ENCODE results near the gene MATN1. TPM values are rescaled to one million over a fixed set of nuclear protein-coding genes. Genes with fewer than 3 reads are reported as not detected.

The MATN1 gene
- total RNA-seq, 1 donor from 2014 or later, result not detected

DNA sequence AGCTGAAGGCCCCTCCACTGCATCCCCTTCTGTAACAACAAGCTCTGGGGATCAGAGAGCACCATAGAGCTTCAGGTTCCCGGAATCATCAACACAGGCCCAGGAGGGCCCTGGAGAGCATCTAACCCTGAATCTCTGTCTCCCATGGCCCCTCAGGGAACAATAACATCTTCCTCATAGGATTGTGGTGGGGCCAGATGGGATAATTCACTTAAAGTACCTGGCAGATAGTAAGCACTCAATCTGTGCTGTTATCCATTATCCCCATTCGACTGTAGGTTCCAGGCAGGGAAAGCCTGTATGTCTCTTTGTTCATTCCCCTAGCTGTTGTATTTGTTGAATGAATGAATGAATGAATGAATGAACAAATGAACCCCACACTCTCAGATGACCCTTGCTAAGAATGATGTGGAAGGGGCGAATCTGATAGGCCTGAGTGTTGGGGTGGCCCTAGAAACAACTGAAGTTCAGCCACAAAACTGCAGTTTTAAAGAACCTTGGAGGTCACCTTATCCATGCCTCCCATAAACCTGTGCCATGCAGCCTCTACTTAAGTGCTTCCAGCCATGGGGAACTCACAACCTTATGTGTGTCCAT, 19.7 kb upstream of the MATN1 start:
- DNase-seq (ENCODE audit: low read depth), result no peak
- TF ChIP-seq, protein P1, sequence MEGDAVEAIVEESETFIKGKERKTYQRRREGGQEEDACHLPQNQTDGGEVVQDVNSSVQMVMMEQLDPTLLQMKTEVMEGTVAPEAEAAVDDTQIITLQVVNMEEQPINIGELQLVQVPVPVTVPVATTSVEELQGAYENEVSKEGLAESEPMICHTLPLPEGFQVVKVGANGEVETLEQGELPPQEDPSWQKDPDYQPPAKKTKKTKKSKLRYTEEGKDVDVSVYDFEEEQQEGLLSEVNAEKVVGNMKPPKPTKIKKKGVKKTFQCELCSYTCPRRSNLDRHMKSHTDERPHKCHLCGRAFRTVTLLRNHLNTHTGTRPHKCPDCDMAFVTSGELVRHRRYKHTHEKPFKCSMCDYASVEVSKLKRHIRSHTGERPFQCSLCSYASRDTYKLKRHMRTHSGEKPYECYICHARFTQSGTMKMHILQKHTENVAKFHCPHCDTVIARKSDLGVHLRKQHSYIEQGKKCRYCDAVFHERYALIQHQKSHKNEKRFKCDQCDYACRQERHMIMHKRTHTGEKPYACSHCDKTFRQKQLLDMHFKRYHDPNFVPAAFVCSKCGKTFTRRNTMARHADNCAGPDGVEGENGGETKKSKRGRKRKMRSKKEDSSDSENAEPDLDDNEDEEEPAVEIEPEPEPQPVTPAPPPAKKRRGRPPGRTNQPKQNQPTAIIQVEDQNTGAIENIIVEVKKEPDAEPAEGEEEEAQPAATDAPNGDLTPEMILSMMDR (conservative IDR thresholded peaks at IDR 0.05; ENCODE audit: low read depth, low read length), result no peak
- no peak overlapping the region for H3K4me3 ChIP-seq (ENCODE audit: low read depth, low read length)

DNA sequence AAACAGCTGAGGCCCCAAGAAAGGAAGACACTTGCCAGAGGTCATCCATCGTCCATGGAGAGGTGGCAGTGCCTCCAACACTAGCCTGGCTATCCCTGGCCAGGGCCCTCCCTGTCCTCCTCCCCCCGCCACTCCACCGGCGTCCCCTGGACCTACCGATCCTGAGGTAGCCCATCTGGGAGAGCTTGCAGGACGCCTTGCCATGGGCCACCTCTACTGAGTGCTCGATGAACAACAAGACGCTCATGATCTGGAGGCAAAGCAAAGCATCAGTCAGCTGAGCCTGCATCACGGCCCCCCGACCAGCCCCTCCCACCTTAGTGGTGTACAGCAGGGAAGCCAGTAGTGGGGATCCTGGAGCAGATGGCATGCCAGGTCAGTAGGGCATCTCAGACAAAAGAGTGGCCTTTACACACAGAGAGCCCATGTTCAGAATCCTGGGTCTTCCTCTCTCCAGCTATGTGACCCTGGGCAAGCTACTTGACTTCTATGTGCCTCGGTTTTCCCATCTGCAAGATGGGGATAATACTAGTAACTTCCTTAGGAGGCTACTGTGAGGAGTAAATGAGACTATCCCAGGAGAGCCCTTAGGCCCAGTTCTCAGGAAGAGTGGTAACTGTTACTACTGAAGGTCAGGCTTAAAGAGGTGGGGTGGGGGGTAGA, 19.0 kb upstream of the MATN1 start:
- TF ChIP-seq, protein P1 (conservative IDR thresholded peaks at IDR 0.05; ENCODE audit: low read depth, low read length), result no peak
- no peak overlapping the region for H3K4me3 ChIP-seq (ENCODE audit: low read depth, low read length)
- DNase-seq (ENCODE audit: low read depth), result no peak

DNA sequence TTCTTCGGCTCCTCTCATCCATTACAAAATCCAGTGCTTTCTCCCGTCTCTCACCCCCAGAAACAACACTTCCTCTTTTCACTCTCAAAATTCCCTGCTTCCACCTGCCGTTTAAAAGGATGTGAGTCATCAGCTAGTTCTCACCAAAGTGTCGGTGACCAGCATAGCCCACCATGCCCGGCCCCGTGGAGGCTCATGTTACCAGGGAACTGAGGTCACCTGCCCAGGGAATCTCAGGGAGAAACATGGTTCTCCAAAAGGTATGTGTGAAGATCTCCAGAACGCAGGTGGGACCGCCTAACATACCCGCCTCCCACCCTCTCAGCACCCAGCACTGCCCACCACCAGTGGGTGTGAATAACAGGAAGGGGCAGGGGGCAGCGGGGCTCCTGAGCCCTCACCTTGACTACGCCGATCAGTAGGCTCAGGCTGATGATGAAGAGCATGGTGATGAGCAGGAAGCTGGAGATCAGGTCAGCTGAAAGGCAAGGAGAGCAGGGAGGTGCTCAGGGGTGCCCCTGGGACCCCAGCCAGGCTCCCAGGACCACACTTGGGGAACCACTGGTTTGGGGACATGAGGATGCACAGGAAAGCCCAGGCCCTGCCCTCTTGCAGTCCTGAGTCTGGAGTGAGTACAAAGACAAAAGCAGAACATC, 18.0 kb upstream of the MATN1 start:
- no peak for DNase-seq (ENCODE audit: low read depth)
- H3K4me3 ChIP-seq (ENCODE audit: low read depth, low read length), result no peak overlapping the region
- TF ChIP-seq, protein P1 (conservative IDR thresholded peaks at IDR 0.05; ENCODE audit: low read depth, low read length), result no peak

DNA sequence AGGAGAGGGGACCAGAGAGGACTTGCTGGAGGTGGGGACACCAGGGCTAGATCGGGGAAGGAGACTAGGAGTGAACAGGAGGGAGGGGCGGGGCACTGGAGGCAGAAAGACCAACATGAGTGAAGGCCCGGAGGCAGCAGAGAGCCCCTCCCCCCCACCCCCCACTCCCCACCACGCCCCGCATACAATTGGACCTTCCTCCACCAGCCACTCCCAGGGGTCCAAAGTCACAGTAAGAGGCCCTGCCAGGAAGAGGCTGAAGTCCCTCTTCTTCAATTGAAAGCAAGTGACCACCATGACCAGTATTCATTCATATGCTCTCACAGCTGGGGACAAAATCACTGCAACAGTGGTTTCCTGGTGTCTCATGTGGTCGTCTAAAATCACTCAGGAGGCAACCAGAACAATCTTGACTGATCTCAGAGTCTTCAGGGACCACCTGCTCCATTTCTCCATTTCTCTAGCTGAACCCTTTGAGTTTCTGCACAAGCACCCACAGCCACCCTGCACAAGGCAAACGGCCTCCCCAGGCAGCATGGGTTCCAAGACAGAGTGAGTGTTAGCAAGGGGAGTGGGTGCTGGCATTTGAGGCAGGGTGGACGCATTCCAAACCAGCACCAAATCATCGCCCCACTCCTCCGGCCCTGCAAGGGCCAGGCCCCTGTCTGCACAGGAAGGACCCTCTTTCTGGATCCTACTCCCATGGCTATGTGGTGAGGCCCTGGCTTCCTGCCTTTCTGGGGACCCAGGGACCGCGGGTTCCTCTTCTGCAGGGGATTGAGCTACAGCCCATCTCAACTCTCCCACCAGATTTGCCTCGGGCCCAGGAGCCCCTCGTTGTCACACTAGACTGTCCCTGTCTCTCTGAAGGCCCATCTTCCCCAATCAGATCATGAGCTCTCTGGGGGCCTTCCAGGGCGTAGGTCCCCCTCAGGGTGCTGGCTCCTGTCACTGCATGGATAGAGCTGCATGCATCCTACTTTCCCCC, 17.2 kb upstream of the MATN1 start:
- TF ChIP-seq, protein P1 (conservative IDR thresholded peaks at IDR 0.05; ENCODE audit: low read depth, low read length), result no peak

DNA sequence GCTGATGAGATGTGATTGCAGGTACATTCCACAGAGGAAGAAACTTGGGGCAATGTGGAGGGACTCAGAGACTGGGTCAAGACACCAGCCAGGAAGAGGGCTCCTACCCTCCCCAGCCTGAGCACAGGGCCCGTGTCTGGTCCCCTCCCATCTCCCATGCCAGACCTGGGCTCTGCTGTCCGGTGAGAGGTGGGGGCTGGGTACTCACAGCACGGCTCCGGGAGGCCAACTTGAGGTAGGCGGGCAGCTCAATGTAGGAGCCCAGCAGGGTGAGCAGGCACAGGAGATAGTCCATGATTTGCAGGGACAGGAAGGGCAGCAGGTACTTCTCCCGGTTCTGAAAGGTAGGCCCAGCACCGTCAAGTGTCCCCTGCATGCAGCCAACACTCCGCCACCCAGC, 16.2 kb upstream of the MATN1 start:
- H3K4me3 ChIP-seq (ENCODE audit: low read depth, low read length), result no peak overlapping the region
- no peak for DNase-seq (ENCODE audit: low read depth)
- TF ChIP-seq, protein P1 (conservative IDR thresholded peaks at IDR 0.05; ENCODE audit: low read depth, low read length), result no peak

More for the DNA sequence above, 17.2 kb upstream of the MATN1 start:
- no peak for DNase-seq (ENCODE audit: low read depth)
- H3K4me3 ChIP-seq (ENCODE audit: low read depth, low read length), result no peak overlapping the region

DNA sequence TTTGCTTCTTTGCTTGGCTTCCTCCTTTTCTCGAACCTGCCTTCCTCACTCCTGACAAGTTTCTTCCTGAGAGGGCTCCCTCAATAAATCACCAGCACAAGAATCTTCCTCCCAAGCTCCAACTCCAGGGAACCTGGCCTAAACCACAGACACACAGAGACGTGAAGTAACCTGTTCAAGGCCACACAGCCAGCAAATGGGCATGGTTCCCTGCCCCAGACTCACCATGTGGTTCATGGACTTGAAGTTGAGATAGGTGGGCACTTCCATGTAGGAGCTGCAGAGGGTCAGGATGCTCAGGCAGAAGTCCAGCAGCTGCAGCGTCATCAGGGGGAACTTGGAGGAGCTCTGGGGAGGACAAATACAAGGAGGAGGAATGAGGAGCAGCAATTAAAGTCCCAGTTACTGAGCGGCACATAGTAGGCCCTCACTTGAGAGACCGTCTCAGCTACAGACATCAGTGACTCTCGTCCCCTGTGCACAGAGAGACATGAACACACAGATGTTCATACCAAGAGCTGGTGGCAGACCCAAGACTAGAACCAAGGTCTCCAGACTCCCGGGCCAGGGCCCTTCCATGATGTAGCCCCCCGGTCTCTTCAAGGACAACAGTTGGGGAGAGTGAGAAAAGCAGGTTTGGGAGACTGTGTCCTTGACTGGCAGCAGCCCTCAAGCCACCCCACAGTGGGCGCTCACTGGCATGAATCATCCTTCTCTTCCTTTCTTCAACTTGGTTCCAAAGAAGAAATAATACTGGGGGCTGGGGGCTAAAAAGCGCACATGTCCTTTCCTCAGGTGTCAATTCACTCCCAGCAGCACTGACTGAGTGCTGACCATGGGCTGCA, 15.6 kb upstream of the MATN1 start:
- DNase-seq (ENCODE audit: low read depth), result no peak
- H3K4me3 ChIP-seq (ENCODE audit: low read depth, low read length), result no peak overlapping the region
- TF ChIP-seq, protein P1 (conservative IDR thresholded peaks at IDR 0.05; ENCODE audit: low read depth, low read length), result no peak

Measured in epithelial cell of proximal tubule (primary cell).